Activated T-cell treated with anti-CD3 and anti-CD28 coated beads for 1 hour (primary cell): ENCODE measurements around the gene CCDC137.

Experiments used
- DNase-seq: peaks from one replicate; pipeline ENCODE4 v3.0.0-alpha.2; 2020; ENCODE audit warnings: low read depth

Gene CCDC137

DNA sequence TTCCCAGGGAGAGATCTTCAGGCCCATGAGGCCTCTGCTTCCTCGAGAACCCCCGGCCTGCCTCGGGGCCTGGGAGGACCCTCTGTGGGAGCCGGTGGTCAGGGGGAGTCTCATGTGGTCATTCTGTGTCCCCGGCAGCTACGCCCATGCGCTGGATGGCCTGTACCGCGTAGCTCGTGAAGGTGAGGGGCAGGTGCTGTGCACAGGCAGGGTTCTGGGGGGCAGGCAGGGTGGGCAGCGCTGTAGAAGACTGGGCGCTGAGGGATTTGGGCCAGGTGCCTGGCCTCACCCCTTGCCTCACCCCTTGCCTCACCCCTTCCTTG, 50.1 kb downstream of the CCDC137 start:
- no peak for DNase-seq

DNA sequence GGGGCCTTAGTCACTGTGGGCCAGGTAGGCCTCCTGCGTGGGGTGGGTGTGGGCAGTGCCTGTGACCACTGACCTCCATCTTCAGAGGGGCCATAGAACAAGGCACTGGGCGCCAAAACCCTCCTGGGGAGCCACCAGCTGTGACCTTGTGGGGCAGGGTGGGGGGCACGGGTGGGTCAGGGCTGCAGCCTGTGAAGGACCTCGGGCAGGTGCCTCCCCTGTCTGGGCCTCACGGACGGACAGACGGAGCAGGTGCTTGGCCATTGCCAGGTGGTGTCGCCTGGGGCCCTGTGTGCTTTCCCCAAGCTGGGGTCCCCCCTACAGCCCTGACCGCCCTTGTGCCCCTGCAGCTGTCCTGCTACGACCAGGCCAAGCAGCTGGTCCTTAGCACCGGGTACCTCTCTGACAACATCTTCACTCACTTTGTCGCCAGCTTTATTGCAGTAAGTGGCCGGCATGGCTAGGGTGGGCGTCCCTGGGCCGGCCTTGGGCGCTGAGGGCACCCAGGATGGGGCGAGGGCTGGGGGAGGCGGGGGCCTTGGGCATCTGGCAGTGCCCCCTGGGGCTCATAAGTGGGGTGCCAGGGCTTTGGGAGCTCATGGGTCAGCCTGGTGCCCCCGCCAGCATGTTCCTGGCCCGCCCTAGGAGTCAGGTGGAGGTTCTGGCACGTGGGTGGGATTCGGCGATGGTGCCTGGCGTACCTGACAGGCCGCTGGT, 50.7 kb downstream of the CCDC137 start:
- no peak for DNase-seq

DNA sequence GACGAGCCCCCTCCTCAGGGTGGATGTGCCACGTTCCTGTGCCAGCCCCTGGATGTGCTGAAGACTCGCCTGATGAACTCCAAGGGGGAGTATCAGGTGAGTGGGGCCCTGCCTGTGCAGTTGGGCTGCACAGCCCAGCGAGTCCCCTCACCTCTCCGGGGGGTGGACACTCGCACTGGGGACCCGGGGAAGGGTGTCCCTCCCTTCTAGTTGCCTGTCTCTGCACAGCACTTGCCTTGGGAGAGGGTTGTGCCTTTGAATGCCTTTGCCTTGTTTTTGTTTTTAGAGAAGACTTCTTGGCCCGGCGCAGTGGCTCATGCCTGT, 51.2 kb downstream of the CCDC137 start:
- DNase-seq: no peak

GRCh38 chr17:81719410-81720266, 53.1 kb downstream of the CCDC137 start:
- no peak for DNase-seq

- no peak for DNase-seq
Observed at GRCh38 chr17:81720267-81721071, 53.9 kb downstream of the CCDC137 start.

DNA sequence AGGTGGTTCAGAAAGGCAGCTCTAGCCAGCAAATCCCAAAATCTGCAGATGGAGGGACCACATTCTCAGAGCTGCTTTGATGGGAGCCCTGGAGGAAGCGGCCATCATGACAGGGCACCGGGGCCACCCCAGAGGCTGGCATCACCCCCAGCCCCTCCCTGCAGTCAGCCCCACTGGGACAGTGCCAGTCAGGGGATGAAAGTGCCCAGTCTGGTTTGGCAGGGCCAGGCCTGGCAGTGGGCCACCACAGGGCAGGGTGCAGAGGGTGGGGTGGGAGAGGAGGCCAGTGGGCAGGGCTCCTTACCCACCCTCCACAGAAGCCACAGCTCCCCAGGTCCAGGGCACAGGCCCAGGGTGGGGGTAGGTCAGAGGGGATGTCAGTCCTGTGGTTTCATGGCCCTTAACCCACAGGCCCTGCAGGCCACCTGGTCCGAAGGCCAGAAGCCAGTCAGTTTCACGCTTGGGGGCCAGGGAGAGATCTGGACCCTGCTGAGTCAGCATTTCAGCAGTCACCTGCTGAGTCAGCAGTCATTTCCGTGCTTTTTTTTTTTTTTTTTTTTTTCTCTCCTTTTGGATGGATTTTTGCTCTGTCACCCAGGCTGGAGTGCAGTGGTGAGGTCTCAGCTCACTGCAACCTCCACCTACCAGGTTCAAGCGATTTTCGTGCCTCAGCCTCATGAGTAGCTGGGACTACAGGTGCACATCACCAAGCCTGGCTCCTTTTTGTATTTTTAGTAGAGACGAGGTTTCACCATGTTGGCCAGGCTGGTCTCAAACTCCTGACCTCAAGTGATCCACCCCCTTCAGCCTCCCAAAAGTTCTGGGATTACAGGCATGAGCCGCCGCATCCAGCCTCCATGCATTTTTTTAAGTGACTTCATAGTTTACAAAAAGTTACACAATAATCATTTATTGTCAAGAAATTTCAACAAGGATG, 55.9 kb downstream of the CCDC137 start:
- no peak for DNase-seq
